ENCODE measurements around the gene CDC42EP1.
"Not testable (repeated sequence)": the region's sequence is repeated elsewhere in the genome, so short reads cannot be mapped to it uniquely, and the experiment has no call there.

CDC42EP1 gene

DNA sequence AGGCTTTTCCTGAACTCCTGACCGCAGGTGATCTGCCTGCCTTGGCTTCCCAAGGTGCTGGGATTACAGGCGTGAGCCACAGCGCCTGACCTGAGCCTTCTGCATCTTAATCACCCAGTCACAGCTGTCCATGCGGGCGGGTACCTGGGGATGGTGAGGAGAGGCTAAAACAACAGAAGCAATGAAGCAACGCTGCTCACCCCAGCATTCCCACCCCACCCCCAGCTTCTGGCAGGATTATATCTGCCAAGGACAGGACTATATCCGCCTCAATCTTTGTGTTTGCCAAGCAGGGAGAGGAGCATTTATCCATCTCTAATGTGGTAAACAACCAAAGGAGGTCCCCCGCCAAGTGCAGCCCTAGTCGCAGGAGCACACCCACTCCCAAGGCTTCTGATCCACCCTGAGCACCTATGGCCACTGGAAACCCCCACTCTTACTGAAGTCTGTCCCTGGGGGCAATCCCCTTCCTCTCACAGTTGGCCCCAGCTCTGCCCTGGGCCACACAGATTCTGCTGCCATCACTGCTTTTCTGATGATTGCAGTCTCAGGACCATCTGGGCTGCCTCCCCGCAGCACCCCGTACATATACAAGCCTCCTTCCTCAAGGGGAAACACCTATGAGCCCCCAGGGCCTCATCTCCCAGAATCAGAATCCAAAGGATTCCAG is 28.4 kb downstream of the CDC42EP1 start:
- DNase-seq, result no peak

DNA sequence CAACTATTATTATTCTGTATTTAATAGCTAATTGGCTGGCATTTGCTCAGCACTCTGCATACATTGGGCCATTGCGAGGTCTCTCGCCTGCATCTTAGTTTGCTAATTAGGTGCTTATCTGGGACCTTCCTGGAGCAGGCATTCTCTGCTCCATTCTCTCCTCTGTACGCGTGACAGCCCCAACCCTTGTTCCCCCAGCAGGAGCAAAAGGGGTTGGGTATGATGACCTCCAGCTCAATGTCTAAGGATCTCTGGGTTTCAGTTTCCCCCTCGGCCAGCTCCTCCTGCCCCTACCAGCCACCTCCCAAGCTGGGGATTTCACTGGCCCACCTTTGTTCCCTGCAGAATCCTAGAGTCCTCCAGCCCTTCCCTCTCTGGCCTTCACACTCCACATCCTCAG is 29.4 kb downstream of the CDC42EP1 start:
- no peak for DNase-seq

DNA sequence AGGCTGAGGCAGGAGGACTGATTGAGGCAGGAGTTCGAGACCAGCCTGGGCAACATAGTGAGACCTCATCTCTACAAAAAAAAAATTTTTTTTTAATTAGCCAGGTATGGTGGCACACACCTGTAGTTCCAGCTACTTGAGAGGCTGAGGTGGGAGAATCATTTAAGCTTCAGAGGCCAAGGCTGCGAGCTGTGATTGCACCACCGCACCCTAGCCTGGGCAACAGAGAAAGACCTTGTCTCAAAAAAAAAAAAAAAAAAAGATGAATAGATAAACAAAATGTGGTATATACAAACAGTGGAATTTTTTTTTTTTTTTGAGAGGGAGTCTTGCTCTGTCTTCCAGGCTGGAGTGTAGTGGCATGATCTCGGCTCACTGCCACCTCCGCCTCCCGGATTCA is 30.8 kb downstream of the CDC42EP1 start:
- DNase-seq, result not testable (repeated sequence)

DNA sequence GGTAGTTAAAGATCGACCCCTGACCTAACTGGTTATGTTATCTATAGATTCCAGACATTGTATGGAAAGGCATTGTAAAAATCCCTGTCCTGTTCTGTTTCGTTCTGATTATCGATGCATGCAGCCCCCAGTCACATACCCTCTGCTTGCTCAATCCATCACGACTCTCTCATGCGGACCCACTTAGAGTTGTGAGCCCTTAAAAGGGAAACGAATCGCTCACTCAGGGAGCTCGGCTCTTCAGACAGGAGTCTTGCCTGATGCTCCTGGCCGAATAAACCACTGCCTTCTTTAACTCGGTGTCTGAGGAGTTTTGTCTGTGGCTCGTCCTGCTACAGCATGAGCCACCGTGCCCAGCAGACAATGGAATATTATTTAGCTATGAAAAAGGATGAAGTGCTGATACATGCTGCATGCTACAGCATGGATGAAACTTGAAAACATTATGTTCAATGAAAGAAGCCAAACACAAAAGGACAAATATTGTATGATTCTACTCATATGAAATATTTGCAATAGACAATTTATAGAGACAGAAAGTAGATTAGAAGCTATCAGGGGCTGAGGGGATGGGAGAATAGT is 31.6 kb downstream of the CDC42EP1 start:
- no peak for DNase-seq

DNA sequence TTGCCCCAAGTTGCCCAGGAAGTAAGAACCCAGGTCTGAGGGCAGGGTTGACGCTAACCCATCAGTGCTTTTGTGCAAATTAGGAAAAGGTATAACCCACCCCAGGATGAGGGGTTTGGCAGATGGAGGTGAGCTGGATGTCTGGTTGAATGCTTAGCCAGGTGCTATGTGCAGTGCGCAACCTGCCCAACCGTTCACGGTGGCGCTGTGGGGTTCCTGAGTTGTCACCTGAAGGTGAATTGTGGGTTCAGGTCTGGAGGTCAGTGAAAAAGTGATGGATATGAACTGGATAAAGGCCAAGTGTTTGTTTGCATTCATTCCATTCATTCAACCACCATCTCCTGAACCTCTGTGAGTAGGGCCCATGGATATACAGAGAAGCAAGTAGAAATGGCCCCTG is 34.0 kb downstream of the CDC42EP1 start:
- no peak for DNase-seq

DNA sequence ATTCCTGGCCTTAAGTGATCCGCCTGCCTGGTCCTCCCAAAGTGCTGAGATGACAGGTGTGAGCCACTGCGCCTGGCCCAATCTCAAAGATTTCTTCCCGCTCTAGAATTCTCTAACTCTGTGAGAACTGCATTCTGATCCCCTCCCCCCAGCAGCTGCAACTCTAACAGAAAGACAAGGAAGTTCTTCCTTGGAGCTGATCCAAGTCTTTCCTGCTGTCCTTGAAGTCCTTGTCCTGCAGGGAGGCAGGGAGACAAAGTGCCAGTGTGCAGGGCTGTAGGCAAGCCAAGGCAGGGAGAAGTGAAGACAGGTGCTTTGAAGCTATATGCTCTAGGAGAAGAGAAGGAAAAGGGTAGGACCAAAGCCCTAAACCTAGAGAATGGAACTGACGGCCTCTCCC is 38.9 kb downstream of the CDC42EP1 start:
- no peak for DNase-seq

DNA sequence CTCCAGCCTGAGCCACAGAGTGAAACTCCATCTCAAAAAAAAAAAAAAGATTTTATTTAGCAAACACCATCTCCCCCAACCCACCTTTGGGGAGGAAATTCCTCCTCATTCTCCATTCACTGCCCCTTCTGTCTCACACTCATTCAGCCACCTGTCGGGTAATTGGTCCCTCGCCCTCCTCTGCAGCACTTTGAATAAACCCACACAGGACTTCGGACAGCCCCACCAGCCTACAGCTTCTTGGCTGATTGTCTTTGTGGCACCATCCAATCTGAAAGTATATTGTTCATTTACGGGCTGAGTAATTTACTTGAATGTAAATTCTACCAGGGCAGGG is 40.9 kb downstream of the CDC42EP1 start:
- DNase-seq, result no peak

DNA sequence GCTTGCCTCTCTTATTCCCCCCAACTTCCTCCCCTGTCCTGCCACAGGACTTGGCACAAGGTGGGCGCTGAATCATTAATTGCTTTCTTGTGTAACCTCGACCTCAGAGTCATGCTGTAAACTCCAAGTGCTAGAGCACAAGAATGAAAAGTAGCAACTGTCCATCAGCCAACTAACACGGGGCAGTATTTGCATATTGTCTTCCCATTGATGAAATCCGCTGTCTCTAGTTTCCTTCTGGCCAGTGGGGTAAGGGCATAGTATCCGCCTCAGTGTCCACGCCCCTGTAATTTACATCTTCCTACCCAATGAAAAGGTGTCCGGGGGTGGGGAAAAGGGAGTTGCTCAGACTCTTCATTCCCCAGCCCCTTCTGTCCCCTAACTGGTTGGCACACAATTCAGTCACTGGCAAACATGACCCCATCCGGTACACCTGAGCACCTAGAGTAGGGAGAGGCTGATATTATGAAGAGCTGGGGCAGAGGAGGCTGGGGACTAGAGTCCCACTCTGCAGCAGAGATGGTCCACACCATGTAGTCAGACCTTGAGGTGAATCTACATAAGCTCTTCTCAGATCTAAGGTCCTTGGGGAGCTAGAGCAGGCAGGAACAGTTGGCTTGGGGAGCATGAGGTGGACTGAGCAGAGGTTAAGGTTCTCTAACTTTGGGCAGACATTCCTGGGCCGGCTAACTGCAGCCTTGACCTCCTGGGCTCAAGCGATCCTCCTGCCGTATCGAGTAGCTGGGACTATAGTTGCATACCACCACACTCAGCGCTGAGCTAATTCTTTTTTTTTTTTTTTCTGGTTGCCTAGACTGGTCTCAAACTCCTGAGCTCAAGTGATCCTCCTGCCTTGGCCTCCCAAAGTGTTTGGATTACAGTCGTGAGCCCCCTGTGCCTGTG is 41.5 kb downstream of the CDC42EP1 start:
- no peak for DNase-seq

DNA sequence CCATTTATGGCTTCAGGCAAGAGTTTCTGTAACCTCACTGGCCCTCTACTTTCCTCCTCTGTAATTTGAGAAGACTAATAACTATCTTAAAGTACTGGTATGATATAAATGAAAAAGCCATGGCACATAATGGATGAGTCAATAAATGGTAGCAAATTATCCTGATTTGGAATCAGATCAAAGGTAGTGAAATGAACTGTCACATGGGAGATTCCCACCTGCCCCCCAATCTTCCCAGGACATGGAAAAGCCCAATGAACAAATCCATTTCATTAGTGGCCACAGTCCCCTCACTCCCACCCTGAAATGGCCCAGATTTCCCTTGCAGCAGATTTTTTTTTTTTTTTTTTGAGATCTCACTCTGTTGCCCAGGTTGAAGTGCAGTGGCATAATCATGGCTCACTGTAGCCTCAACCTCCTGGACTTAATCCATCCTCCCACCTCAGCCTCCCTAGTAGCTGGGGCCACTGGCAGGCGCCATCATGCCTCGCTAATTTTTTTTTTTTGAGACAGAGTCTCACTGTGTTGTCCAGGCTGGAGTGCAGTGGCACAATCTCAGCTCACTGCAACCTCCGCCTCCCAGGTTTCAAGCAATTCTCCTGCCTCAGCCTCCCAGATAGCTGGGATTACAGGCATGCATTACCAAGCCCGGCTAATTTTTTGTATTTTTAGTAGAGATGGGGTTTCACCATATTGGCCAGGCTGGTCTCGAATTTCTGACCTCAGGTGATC is 42.4 kb downstream of the CDC42EP1 start:
- not testable (repeated sequence) for DNase-seq

DNA sequence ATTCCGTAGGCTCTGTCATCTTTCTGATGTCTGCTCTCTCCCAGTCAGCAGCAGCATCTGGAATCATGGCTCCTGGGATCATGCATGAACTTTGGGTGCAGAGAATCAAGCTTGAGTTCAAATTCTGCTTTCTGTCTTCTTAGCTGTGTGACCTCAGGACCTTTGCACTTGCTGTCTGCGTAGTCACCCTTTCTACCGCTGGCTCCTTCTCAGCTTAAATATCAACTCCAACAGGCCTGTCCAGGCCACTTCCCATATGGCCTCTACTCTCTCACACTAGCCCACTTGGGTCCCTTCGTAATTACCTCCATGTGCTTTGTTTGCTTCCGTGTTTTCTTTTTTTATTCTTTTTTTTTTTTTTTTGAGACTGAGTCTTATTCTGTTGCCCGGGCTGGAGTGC is 43.8 kb downstream of the CDC42EP1 start:
- DNase-seq, result no peak

DNA sequence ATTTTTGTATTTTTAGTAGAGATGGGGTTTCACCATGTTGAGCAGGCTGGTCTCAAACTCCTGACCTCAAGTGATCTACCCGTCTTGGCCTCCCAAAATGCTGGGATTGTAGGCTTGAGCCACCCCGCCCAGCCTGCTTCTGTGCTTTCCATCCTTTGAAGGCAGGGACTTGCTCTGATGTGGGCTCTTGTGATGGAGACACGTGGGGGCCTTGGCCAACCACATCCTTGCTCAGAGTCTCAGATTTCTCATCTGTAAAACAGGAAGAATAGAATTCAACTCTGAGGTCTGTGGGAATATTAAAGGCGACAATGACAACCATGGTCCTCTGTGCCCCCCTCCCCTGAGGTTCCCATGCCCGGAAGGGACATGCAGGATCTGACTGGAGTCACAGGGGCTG is 44.6 kb downstream of the CDC42EP1 start:
- DNase-seq, result no peak

DNA sequence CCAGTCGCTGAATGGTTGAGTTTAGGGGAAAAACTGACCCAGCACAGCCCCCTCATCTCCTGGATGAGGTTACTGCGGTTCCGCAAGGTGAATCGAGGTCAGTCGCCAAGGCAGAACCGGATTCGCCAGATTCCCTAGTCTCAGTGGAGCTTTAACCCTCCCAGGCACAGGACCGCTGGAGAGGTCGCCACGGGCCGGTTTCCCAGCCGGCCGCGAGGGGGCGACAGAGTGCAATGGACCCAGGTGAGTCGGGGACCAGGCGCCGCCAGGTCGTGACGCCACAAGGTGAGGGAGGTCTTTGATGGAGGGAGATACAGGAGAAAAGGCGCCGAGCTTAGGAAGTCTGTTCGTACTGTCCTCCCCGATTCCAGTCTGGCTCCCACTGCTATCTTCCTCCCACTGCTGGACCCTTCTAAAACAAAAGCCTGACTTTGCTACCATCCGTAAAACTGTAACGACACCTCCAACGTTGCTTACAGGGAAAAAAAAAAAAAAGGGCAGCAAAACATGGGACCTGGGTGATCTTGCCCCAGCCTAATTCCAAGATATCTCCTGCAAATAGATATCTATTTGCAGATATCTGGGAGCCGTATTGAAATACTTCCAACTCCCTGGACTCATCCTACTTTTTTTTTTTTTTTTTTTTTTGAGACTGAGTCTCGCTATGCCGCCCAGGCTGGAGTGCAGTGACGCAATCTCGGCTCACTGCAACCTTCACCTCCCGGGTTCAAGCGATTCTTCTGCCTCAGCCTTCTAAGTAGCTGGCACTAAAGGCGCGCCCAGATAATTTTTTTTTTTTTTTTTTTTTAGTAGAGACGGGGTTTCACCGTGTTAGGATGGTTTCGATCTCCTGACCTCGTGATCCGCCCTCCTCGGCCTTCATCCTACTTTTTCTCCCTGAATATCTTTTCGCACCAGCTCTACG is 47.0 kb downstream of the CDC42EP1 start:
- DNase-seq, result peak; percentile 39 to 66

DNA sequence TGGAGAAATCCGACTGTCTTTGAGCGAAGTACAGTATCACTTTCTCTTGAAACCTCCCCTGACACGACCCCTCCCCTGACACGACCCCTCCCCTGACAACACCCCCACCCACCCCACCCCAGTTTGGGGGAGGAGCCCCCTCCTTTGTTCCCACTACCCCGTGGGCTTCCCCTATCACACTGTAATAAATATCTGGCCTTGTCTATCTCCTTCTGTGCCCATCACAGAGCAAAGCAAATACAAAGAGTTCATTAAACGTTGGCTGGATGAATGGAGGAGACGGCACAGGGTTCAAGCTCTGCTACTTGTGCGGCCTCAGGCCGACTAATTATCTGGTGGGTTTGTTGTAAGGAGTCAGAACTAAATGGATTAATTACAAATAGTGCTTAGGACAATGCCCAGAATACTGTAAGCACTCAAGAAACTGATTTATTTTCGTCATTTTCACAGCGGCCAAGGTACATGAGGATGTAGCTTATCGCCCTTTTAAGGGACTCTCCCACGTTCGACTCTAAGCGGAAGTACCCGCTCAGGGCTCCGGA is 47.7 kb downstream of the CDC42EP1 start:
- DNase-seq, result no peak

DNA sequence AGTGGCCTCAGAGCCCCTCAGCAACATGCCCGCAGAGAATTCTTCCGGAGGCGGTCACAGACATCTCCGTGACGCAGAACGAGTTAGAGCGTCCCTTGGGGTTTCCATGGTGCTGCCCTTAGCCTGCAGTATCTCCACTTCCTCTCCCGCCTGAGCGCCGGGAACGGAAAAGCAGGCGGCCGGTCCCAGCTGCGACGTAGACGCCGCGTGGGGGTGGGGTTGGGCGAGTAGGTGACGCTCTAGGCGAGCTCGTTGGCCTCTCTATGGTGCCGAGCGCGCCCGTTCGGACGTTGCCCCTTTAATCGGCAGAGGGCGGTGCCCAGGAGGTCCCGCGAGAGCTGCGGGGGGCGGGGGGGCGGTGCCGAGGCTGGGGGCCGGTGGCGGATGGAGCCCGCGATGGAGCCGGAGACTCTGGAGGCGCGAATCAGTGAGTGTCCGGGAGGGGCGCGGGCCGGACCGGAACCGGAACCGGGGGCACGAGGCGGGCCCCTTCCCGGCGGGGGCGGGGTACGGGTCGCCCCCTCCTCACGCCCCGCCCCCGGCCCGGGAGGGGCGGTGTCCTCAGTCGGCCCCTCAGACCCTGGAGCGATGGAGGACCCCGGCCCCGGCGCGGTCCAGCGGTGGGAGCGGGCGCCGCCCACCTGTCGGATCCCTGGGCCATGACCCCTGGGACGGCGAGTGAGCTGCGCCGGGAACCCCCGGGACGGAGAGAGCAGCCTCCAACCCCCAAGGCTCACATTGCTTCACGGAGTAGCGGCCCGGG is 48.4 kb downstream of the CDC42EP1 start, which contains the start of gene GGA1:
Gene GGA1 (plus strand): TSS at position 358 of the 763 bp plus-strand sequence. CDS start 27 bp downstream, at position 385.
- peak; percentile 82 to 86 for DNase-seq

DNA sequence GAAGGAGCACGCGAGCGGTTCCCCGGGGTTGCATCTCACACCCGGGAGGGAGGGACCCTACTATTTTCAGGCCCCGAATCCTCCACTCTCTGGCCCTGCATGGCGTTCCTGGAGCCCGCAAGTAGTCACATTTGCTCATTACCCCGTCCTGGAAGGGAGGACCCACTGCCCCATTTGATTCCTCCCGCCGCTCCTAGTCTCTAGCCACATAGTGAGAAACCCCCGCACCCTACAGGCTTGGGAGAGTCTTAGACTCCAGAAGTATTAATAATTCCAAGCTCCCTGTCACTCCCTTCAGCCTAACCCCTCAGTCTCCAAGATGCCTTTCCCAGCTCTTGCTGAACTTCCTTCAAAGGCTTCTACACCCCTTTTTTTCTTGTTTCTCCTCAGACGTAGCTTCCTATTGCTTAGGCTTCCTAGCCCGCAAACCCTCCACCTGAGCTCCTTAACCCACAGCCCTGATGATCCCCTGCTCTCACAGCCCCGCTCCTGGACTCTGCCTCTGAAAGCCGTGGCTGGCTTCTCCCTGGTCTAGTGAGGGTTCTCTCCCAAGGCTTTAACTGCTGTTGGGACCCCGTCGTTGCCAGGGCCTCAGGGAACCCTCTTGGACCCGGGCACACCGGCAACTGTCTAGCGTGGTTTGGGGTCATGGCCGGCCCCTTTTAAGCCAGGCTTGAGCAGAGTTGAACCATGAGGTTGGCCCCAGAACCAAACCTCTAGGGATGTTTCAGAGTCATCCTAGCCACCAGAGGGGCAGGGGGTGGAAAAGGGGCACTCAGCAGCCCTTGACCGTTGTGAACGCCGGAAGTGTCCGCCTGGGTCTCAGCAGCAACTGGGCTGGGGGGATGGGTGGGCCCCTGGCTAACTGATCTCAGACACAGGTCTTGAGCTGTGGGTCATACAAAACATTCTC is 49.2 kb downstream of the CDC42EP1 start:
- no peak for DNase-seq

DNA sequence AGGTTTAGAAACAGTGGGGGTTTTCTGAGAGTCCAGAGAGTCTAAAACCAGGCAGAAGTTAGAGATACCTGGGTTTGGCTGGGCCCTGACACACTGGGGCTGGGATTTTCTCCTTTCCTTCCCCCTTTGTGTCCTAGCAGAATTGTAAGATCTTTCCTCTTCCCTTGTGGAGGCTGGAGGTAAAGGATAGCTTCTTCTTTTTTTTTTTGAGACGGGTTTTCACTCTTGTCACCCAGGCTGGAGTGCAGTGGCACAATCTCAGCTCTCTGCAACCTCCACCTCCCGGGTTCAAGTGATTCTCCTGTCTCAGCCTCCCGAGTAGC is 49.8 kb downstream of the CDC42EP1 start:
- not testable (repeated sequence) for DNase-seq

DNA sequence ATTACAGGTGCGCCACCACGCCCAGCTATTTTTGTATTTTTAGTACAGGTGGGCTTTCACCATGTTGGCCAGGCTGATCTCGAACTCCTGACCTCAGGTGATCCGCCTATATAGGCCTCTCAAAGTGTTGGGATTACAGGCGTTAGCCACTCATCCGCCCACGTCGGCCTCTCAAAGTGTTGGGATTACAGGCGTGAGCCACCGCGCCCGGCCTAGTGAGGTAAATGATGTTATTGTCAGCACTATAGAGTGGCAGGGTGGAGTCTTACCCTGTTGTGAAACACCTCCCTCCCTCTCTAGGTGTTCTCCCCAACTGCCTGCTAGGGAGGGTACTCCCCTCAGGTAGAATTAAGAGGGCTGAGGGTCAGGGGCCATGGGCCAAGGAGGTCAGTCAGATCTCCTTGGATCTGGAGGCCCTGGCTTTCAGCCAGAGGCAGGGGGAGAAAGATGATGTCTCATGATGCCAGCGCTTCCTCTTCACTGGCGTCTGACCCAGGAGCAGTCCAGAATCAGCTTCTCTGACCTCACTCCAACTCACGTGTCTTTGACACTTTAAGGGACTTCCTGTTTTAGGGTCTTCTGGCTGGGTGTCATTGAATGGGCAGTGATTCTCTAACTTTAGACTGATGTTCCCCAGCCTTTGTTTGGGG is 50.3 kb downstream of the CDC42EP1 start:
- DNase-seq, result no peak

DNA sequence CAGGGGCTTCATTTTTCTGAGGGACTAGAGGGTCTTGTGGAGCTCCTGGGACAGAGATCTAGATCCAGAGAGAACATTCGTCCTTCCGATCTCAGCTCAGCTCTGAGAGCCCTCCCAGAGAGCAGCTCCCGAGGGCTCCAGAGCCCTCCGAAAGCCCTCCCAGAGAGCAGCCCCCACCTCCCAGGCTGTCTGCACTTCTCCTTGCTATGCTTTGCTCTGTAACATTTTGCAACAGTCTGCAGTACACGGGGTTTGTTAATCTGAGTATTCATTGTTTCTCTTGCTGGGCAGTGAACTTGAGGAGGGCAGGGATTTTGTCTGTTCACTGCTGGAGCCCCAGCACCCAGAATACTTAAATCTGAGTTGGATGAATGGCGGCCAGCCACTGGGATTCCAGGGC is 50.9 kb downstream of the CDC42EP1 start:
- no peak for DNase-seq

Measured in cerebellar nuclear complex (tissue), 1 donor.